ENCODE measurements around the gene TNS3.

The TNS3 gene

DNA sequence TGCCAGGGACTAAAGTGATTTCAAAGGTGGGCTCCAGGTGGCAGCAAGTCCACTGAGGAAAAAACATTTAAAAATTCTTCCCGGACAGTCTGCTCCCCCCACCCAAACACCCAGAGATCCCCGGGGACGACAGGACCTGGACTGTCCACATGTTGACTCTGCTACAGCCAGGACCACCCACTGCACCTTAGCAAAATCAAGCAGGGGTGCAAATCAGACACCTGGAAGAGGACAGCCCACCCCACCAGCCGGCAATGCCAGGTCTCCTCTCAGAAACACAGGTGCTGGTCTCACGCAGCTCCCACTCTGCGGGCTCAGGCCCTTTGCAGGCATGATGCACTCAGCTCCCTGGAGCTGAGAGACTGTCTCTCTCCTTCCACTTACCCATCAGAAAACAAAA, 251.9 kb downstream of the TNS3 start:
- Mint-ChIP-seq H3K4me1 (ENCODE audit: low read depth) (no peaks in the 10 kb centered on the region), H3K27ac (no peak overlapping the region), H3K4me3 (no peak overlapping the region), H3K27me3 (no peaks in the 10 kb centered on the region), H3K36me3 (ENCODE audit: low read depth) (no peaks in the 10 kb centered on the region), H3K9me3 (no peaks in the 10 kb centered on the region)
- DNase-seq: no peak

DNA sequence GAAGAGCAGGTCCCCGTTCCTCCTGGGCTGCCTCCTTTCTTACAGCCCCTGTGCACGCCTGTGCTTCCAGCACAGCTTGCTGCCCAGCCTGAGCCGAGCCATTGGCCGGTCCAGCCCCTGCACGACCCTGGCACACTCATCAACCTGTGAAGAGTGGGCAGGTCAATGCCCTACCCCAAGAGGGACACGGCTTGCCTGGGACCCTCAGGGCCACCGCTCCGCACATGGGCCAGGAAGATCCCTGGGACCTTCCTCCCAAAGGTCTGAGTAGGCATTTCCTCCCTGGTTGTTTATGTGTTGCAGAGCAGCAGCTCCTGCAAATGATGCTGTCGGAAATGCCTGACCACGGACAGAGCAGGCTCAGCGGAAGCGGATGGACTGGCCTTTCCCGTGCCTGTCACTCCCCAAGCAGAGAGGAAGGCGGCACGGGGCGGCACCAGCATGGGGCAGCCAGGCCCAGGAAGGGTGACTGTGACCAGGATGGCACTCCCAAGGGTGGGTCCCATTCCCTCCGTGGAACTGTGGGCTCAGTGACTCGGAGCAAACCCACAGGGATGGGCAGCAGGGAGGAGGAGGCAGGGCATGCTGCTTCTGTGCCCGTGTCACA, 252.5 kb downstream of the TNS3 start:
- DNase-seq: no peak
- Mint-ChIP-seq H3K27ac (no peak overlapping the region), H3K9me3 (no peaks in the 10 kb centered on the region), H3K36me3 (ENCODE audit: low read depth) (no peaks in the 10 kb centered on the region), H3K4me3 (no peak overlapping the region), H3K27me3 (no peaks in the 10 kb centered on the region), H3K4me1 (ENCODE audit: low read depth) (no peaks in the 10 kb centered on the region)

GRCh38 chr7:47328392-47329319, 253.3 kb downstream of the TNS3 start:
- Mint-ChIP-seq H3K4me3 (no peak overlapping the region), H3K27ac (no peak overlapping the region), H3K36me3 (ENCODE audit: low read depth) (no peaks in the 10 kb centered on the region), H3K27me3 (no peaks in the 10 kb centered on the region), H3K4me1 (ENCODE audit: low read depth) (no peaks in the 10 kb centered on the region), H3K9me3 (no peaks in the 10 kb centered on the region)
- DNase-seq: no peak

DNA sequence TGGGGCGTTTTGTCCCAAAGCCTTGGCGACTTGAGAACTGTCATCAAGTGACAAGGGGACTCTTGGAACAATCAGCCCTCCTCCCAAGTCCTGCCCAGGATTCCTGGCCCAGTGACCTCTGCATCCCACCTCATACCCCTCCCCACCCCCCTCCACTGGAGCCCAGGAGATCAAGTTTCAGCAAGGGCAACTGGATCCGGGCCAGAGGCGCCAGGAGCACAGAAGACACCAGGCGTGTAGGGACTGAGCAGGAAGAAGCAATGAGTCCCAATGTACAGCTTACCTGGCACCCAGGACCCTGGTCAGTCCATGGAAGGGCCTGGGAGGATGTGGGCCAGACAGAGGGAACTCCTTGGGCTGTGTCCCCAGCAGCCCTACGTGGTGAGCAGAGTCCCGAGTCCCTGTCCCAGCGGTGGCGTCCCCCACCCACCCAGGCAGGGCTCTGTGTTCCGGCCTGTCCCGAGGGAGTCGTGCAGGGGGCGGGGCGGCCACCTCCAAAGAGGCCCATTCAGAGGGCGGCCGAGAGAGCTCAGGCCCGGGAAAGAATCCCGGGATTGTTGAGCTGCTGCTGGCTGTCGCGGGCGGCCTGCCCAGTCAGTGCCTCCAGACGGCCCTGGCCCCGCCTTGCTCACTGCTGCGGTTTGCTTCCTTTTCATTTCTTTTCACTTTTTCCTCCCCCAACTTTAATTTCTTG, 254.1 kb downstream of the TNS3 start:
- H3K36me3 Mint-ChIP-seq (ENCODE audit: low read depth): no peaks in the 10 kb centered on the region
- no peak for DNase-seq
- no peak overlapping the region for H3K4me3 Mint-ChIP-seq
- no peaks in the 10 kb centered on the region for H3K27me3 Mint-ChIP-seq
- H3K9me3 Mint-ChIP-seq: no peaks in the 10 kb centered on the region
- H3K4me1 Mint-ChIP-seq (ENCODE audit: low read depth): no peaks in the 10 kb centered on the region
- H3K27ac Mint-ChIP-seq: no peak overlapping the region

DNA sequence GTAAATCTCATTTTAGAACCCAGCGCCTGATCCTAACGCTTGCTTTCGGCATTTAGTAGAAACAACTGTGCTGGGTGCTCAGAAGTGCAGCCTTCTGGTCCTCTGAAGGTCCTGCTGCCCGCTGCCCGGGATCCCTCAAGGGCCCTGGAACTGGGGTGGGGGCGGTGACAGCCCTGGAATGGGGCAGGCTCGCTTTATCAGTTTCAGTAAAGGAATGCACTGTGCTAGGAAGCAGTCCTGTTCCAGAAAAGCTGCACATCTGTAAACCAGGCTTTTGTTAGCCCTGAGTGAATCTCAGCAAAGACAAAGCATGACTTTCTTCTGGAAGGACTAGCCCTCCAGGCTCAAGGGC, 254.6 kb downstream of the TNS3 start:
- DNase-seq: no peak
- no peaks in the 10 kb centered on the region for H3K36me3 Mint-ChIP-seq (ENCODE audit: low read depth)
- H3K4me1 Mint-ChIP-seq (ENCODE audit: low read depth): no peaks in the 10 kb centered on the region
- H3K9me3 Mint-ChIP-seq: no peaks in the 10 kb centered on the region
- H3K27me3 Mint-ChIP-seq: no peaks in the 10 kb centered on the region
- H3K27ac Mint-ChIP-seq: no peak overlapping the region
- H3K4me3 Mint-ChIP-seq: no peak overlapping the region

DNA sequence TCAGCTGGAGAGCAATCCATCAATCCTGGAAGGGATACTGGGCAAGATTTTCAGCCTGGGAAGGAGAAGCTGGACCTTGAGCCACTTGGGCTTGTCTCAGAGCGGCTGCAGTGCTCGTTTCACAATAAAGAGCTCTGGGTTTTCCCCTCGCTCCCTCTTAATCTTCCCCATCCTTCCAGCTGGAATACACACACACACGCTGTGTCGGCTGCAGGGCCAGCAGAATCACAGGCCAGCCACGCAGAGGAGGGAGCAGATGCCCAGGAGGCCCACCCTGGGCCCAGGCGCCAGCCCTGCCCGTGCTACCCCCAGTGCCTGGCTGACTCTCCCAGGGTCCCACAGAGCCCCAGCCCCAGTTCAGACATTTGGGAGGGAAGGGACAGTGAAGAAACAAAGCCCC, 255.1 kb downstream of the TNS3 start:
- Mint-ChIP-seq H3K27me3 (no peaks in the 10 kb centered on the region), H3K9me3 (no peaks in the 10 kb centered on the region), H3K4me3 (no peak overlapping the region), H3K27ac (no peak overlapping the region), H3K4me1 (ENCODE audit: low read depth) (no peaks in the 10 kb centered on the region), H3K36me3 (ENCODE audit: low read depth) (no peaks in the 10 kb centered on the region)
- no peak for DNase-seq

DNA sequence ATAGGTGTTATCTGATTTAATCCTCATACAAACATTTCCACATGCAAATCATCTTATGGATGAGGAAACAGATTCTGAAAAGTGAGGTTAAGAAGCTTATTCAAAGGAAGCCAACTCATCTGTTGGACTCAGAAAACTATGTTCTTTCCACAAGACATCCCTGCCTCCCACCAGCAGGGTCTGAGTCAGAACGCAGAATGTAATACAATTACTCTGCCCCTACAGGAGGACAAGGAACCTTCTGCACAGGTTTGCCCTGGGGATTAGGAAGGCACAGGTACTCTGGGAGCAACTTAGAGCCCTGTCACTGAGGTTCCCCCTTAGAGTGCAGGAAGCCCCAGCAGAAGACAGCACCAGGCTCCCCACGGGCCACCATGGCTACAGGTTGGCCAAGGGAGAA, 255.7 kb downstream of the TNS3 start:
- Mint-ChIP-seq H3K27me3 (no peaks in the 10 kb centered on the region), H3K4me1 (ENCODE audit: low read depth) (no peaks in the 10 kb centered on the region), H3K4me3 (no peak overlapping the region), H3K36me3 (ENCODE audit: low read depth) (no peaks in the 10 kb centered on the region), H3K9me3 (no peaks in the 10 kb centered on the region), H3K27ac (no peak overlapping the region)
- DNase-seq: no peak

DNA sequence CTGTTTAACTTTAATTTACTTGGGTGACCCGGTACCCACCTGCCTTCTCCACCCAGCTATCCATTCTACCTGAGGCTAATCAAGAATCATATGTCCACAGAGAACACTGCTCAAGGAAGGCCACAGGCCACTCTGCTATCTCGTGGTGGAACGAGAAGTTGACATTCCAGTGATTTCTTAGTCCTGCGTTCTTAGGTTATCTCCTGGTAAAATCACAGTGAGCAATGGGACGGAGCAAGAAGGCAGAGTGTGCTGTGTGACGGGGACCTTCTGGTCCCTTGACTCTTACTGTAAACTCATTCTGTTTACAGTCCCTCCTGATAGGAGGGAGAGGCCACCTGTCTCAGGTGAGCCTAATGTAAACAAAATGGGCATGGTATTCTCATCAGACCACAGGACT, 256.6 kb downstream of the TNS3 start:
- no peaks in the 10 kb centered on the region for H3K4me1 Mint-ChIP-seq (ENCODE audit: low read depth)
- H3K4me3 Mint-ChIP-seq: no peak overlapping the region
- H3K36me3 Mint-ChIP-seq (ENCODE audit: low read depth): no peaks in the 10 kb centered on the region
- H3K27me3 Mint-ChIP-seq: no peaks in the 10 kb centered on the region
- H3K27ac Mint-ChIP-seq: no peak overlapping the region
- DNase-seq: no peak
- no peaks in the 10 kb centered on the region for H3K9me3 Mint-ChIP-seq

DNA sequence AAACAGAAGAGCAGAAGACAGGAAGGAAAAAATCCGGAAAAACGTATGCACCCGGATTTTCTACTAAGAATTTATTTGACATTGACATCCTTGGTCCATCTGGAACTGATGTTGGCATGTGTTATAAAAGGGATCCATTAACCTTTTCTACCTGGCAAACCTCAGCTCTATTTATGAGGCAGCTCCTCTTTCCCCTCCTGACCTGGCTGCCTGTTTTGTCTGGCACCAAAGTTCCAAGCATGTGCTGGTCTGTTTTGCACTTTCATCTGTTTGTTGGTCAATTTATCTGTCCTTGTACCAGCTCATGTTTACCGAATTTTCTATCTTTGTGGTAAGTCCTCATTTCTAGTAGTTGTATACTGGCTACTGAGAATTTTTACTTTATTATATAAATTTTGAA, 258.0 kb downstream of the TNS3 start:
- Mint-ChIP-seq H3K36me3 (ENCODE audit: low read depth) (no peaks in the 10 kb centered on the region), H3K4me1 (ENCODE audit: low read depth) (no peaks in the 10 kb centered on the region), H3K27ac (no peak overlapping the region), H3K4me3 (no peak overlapping the region), H3K27me3 (no peaks in the 10 kb centered on the region), H3K9me3 (no peaks in the 10 kb centered on the region)
- no peak for DNase-seq

DNA sequence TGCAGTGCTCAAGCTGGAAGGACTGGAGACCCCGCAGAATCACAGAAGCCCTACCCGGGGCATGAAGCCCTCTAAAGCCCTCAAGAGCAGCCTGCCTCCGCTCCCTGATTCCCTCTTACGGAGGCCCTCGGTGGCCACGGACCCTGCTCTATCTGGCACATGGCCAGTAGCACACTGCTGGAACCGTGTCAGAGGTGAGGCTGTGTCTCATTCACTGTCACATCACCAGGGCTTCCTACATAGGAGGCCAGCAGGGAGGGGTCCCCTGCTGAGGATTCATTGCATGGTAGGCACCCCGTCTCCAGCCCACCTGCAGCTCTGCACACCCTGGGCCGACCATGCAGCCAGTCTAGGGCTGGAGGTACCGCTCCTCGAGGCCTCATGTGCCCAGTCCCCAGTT, 259.2 kb downstream of the TNS3 start:
- DNase-seq: no peak
- Mint-ChIP-seq H3K27ac (no peak overlapping the region), H3K4me3 (no peak overlapping the region), H3K4me1 (ENCODE audit: low read depth) (peaks cover 3% of the 10 kb centered on the region), H3K36me3 (ENCODE audit: low read depth) (no peaks in the 10 kb centered on the region), H3K27me3 (no peaks in the 10 kb centered on the region), H3K9me3 (peaks cover 4% of the 10 kb centered on the region)

GRCh38 chr7:47320296-47320695, 261.6 kb downstream of the TNS3 start:
- no peaks in the 10 kb centered on the region for H3K27me3 Mint-ChIP-seq
- no peaks in the 10 kb centered on the region for H3K36me3 Mint-ChIP-seq (ENCODE audit: low read depth)
- no peak overlapping the region for H3K4me3 Mint-ChIP-seq
- H3K9me3 Mint-ChIP-seq: peaks cover 4% of the 10 kb centered on the region
- peaks cover 3% of the 10 kb centered on the region for H3K4me1 Mint-ChIP-seq (ENCODE audit: low read depth)
- H3K27ac Mint-ChIP-seq: no peak overlapping the region
- DNase-seq: no peak

DNA sequence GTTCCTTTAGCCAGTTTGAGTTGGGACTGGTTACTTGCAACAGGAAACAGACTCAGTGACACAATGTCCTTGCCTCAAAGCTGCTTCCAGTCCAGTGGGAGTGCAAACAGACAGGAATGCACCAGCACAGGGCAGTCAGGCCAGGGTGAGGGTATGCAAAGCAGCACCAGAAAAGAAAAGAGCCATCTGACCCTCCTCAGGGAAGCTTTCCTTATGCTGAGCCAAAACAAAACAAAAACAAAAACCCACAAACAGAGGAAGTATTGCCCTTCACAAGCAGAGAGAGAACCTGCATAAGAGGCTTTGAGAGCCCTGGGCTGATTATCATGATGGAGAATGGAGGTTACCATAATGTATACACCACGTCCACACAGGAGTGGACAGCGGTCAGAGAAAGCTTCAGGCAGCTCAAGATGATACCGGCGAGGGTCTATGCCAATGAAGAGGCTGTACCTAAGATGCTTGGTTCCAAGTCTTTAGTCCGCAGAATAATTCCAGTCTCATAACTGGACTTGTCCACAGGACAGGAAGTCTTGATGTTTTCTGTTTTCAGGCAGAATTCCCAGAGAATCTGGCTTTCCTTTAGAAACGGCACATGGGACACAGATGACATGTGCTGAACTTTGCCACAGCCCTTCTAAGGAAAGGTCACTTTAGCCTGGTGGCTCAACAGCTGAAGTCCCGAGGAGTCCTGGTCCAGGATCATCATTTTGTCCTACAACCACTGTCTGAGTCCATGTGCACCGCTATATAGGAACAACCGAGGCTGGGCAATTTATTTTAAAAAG, 263.3 kb downstream of the TNS3 start:
- Mint-ChIP-seq H3K9me3 (peaks cover 4% of the 10 kb centered on the region), H3K27ac (no peak overlapping the region), H3K4me1 (ENCODE audit: low read depth) (peaks cover 3% of the 10 kb centered on the region), H3K36me3 (ENCODE audit: low read depth) (no peaks in the 10 kb centered on the region), H3K27me3 (no peaks in the 10 kb centered on the region), H3K4me3 (no peak overlapping the region)
- DNase-seq: no peak

GRCh38 chr7:47317487-47317886, 264.4 kb downstream of the TNS3 start:
- Mint-ChIP-seq H3K27me3 (no peaks in the 10 kb centered on the region), H3K36me3 (ENCODE audit: low read depth) (no peaks in the 10 kb centered on the region), H3K4me1 (ENCODE audit: low read depth) (peaks cover 3% of the 10 kb centered on the region), H3K9me3 (peaks cover 4% of the 10 kb centered on the region), H3K4me3 (no peak overlapping the region), H3K27ac (no peak overlapping the region)
- DNase-seq: no peak

- Mint-ChIP-seq H3K27ac (no peak overlapping the region), H3K9me3 (peaks cover 5% of the 10 kb centered on the region), H3K4me3 (no peak overlapping the region), H3K4me1 (ENCODE audit: low read depth) (peaks cover 8% of the 10 kb centered on the region), H3K27me3 (no peaks in the 10 kb centered on the region), H3K36me3 (ENCODE audit: low read depth) (no peaks in the 10 kb centered on the region)
- DNase-seq: no peak
Measured at GRCh38 chr7:47314728-47315607, 266.9 kb downstream of the TNS3 start.

Data from activated T-cell treated with anti-CD3 and anti-CD28 coated beads, Interleukin-2, amount 50 U/mL, for 24 hours (primary cell).